Measurements from ENCODE around the gene ACTN4.

The ACTN4 gene

DNA sequence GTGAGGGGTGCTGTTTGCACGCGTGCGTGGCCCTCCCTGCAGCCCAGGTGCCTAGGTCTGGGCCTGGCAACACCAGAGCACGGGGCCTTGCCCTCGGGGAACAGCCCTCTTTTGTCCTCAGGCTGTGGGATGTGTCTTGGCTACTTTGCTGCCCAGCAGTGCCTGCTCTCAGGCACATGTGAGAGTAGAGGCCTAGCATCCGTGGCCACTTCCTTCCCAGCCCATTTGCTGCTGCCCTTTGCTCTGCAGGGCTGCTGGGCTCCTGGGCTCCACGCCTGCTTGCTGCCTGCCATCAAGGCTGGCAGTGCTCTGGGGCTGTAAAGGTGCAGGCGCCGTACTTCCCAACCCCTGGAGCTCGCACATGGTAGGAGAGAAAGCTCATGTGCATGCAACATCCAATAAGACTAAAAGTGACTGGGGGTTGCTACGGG is 50.2 kb downstream of the ACTN4 start:
- DNase-seq: no peak

GRCh38 chr19:38698225-38699026 is 51.0 kb downstream of the ACTN4 start:
- DNase-seq: no peak

DNA sequence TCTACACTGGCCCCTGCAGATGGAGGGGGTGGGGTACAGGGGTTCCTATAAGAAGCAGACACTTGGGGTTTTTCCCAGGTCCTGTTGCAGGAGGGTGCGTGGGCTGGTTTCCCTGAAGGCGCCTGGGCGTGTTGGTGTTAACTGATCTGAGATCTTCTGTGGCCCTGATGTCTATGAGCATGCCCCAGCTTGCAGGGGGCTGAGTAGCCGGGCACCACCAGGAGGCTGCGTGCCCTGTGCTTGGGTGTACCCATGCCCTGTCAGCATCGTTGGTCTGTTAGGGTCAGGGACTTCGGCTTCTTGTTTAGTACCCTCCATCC is 51.5 kb downstream of the ACTN4 start:
- no peak for DNase-seq

- no peak for DNase-seq
Observed at GRCh38 chr19:38699647-38700349, 52.3 kb downstream of the ACTN4 start.

GRCh38 chr19:38700350-38700901 is 53.0 kb downstream of the ACTN4 start:
- DNase-seq: no peak

GRCh38 chr19:38700902-38701454 is 53.5 kb downstream of the ACTN4 start:
- no peak for DNase-seq

GRCh38 chr19:38701455-38702063 is 54.1 kb downstream of the ACTN4 start:
- DNase-seq: no peak

- no peak for DNase-seq
Observed at GRCh38 chr19:38702278-38702677, 54.8 kb downstream of the ACTN4 start.

- DNase-seq: no peak
Observed at GRCh38 chr19:38703509-38703908, 56.1 kb downstream of the ACTN4 start.

DNA sequence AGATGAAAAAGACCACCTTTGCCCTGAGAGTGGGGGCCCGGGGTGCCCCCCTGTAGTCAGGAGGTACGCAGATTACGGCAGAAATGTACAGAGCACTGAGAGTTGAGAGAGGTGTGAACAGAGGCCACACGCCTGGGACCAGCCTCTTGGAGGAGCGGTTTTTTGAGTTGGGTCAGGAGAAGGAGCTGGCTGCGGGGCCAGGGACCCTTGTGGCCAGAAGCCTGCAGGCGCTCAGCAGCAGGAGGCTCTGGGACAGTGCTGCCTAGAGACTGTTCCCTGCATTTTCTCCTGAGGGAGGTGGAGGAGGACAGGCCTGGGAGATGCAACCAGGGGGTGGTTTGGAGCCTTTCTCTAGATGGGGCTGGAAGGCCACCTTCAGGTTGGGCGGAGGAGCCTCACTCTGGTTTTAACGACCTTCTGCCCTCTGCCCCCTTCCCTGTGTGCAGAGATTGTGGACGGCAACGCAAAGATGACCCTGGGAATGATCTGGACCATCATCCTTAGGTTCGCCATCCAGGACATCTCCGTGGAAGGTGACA is 57.1 kb downstream of the ACTN4 start:
- no peak for DNase-seq

DNA sequence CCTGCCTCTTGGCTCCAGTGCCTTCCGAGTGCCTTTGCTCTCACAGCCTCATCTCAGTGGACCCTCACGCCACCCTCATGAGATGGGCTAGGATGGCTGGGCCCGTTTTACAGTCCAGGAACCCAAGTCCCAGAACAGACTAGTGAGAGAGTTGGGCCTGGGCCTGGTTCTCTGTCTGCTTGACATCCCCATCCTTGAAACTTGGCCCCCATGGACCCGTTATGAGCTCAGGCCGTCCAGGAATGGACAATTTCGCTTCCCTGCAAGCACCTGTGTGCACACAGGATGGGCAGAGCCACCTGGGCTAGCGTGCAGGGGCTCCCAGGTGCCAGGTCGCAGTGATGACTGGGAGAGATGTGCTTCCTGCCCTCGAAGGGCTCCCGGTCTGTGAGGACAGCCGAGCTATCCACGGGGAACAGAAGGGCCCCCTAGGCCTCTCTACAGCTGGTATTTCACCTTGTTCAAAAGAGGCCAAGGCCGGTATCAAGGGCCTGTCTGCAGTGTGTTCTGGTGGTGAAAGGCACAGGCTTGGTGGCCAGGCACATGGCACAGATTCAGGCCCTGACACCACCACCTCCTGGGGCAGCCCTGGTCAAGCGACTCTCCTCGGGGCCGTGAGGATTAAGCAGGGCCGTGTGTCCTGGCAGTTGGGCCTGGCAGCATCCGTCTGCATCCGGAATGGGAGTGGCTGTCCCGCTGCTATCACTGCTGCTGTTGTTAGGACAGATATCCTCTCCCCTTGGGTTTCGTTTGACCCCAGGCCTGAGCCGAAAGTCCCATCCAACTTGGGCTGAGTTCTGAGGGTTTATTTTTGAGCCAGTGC is 58.0 kb downstream of the ACTN4 start:
- no peak for DNase-seq

- no peak for DNase-seq
Observed at GRCh38 chr19:38706792-38707511, 59.5 kb downstream of the ACTN4 start.

- no peak for DNase-seq
Observed at GRCh38 chr19:38707512-38708114, 60.2 kb downstream of the ACTN4 start.

GRCh38 chr19:38708413-38709024 is 61.1 kb downstream of the ACTN4 start:
- DNase-seq: no peak

DNA sequence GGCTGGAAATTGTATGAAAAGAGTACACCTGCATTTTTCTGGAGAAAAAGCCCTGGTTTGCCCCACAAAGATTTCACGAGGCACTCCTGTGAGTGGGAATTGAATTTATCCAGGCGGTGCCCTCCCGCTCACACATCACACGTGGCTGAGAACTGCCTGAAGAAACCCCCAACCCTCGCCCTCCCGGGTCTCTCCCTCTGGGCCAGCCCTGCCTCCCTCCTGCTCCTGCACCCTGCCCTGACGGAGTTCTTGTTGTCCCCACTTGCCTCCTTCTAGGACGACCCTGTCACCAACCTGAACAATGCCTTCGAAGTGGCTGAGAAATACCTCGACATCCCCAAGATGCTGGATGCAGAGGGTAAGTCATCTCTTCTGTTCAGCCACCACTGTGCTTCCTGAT is 61.7 kb downstream of the ACTN4 start:
- no peak for DNase-seq

GRCh38 chr19:38709671-38710415 is 62.4 kb downstream of the ACTN4 start:
- no peak for DNase-seq

- no peak for DNase-seq
Observed at GRCh38 chr19:38710416-38710702, 62.9 kb downstream of the ACTN4 start.

DNA sequence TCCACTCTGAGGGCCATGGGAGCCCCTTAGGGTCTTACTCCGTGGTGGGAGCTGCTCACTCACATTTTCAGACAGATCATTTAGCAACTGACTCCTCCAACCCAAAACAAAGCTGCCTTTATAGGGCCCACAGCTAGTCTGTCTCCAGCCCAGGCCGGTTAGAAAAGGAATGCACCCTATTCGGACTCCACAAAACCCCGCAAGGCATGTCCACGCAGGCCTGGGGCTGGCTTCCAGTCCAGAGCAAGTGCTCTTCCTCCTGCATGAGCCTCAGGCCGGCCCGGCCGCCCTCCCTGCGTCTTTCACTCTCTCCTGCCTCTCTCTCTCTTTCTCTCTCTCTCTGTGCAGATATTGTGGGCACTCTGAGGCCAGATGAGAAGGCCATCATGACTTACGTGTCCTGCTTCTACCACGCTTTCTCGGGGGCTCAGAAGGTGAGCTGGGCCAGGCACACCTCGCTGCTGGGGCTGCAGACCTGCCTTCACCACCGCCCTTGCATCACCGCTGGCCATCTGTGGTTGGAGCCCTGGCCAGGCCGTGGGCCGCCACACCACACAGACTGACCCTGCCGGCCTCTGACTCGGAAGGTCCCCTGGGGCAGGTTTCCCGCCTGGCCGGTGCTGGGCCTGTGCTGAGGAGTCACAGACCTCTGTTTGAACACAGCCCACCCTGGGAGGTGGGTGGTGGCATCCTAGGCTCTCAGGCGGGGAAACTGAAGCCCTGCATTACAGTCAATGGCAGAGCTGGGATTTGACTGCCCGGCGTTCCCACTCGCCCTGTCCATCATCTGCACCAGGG is 63.7 kb downstream of the ACTN4 start:
- DNase-seq: no peak

DNA sequence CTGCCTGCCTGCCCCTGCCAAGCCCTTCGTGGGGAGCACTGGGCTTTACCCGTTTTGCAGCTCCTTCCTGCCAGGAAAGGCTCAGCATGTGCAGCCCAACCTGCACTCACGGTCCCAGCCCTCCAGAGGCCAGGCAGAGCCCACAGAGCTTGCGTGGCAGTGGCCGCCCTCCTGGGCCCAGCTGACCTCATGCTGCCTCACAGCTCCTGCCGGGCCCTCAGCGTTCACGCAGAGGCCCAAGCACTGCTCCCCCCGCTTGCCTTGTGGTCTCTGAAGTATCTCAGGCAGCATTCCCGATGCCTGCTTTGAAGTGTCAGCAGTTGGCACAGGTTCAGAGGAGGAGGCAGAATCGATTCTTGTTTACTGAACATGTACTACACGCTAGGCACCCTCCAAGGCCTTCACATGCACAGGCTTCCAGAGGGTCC is 64.3 kb downstream of the ACTN4 start:
- peak; percentile 7 for DNase-seq

Measured in NCI-H510A treated with DMSO at 0.1 percent for 48 hours (cell line).